AG04449 (cell line): ENCODE data around the gene CASP8AP2.
"Not testable (repeated sequence)": the region's sequence is repeated elsewhere in the genome, so short reads cannot be mapped to it uniquely, and the experiment has no call there.

Experiments used
- CTCF ChIA-PET: fragments of 350-600 bp; formaldehyde crosslinking; extraction: SDS; loops from one replicate; lab custom pipeline; 2021; ENCODE audit warnings: antibody characterized with exemption; lab: Yijun Ruan, JAX
- POLR2A ChIA-PET: fragments of 400-600, 350-600 bp; formaldehyde crosslinking; extraction: SDS; loops from one replicate; lab custom pipeline; 2020; ENCODE audit warnings: antibody characterized with exemption, inconsistent platforms; lab: Yijun Ruan, JAX
- DNase-seq: peaks from one replicate; pipeline ENCODE4 v3.0.0-alpha.2; 2010; ENCODE audit warnings: low read depth, low spot score
- H3K4me3 ChIP-seq: 2 replicates; pipeline ENCODE4 v1.5.1; 2011; ENCODE audit warnings: low read depth, mild to moderate bottlenecking, control low read depth, low read length
- CTCF ChIP-seq: IDR thresholded peaks from one replicate; pipeline ENCODE4 v1.5.1; 2011; ENCODE audit warnings: mild to moderate bottlenecking, moderate library complexity, low read length, control low read depth, inconsistent platforms; ENCODE audit not compliant: insufficient read depth; ENCODE audit errors: missing control alignments

Gene CASP8AP2

GRCh38 chr6:89894169-89894568 lies 64.5 kb downstream of the CASP8AP2 start, which contains the start of gene GJA10:
TSS of gene GJA10 (plus strand) at chr6:89894469. CDS start at chr6:89894469, 0 bp downstream.
- DNase-seq: no peak
- TF ChIP-seq CTCF: no peak
- ChIA-PET POLR2A (no interaction called here), CTCF (no interaction called here)
- no peak within 1 kb of the TSS for H3K4me3 ChIP-seq

GRCh38 chr6:89895276-89895874 lies 65.7 kb downstream of the CASP8AP2 start:
- TF ChIP-seq CTCF: no peak
- H3K4me3 ChIP-seq: no peak overlapping the region
- DNase-seq: peak; percentile 1
- CTCF ChIA-PET: no interaction called here
- POLR2A ChIA-PET: no interaction called here

DNA sequence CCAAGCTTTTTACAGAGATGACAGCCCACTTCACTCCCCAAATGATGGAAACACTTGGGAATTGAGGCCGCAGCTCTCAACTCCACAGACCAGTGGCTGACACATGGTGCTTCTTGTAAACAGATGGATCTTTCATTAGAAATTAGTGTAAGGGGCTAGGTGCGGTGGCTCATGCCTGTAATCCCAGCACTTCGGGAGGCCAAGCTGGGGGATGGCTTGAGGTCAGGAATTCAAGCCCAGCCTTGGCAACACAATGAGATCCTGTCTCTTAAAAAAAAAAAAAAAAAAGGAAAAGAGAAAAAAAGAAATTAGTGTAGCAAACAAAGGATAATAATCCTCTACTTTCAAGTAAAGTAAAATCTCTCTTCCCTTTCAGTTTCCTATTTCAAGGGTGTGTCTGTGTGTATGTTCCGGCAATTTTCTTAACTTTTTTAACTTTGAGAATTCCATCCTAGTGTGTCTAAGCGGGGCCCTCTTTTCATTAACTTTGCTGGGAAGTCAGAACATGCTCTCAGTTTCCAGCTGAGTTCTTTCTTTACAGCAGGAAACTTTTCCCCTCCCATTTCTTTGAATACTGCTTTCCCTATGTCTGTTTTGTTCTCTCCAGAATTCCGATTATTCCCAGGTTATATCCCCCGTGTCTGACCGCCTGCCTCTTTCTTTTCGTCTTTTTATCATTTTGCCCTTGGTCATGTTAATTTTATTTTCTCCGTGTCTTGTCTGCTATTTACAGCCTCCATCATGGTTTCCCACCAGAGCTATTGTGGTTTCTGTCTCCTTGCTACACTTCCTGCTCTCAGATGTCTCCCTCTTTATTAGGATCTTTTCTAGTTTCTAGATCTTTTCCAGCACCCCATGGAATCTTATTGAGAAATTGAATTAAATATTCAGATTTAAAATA lies 80.6 kb downstream of the CASP8AP2 start:
- H3K4me3 ChIP-seq, DNase-seq, POLR2A ChIA-PET, CTCF ChIA-PET: not testable (repeated sequence)

DNA sequence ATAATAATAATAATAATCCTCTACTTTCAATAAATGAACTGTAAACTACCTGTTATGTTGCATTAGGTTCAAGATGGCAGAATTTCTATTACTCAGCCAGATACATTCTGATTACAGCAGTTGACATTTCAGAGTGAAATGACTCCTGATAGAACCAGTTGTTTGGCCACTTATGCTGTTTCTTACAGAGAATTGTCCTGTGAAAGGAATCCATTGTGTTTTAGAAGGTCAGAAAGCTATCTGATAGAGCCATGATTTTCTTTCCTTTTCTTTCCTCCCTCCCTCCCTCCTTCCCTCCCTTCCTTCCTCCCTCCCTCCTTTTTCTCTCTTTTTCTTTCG lies 81.2 kb downstream of the CASP8AP2 start:
- no peak for DNase-seq
- no peak for TF ChIP-seq CTCF
- no peak overlapping the region for H3K4me3 ChIP-seq
- ChIA-PET CTCF (no interaction called here), POLR2A (no interaction called here)

GRCh38 chr6:89916136-89916920 lies 86.6 kb downstream of the CASP8AP2 start:
- ChIA-PET POLR2A (no interaction called here), CTCF (no interaction called here)
- DNase-seq: no peak
- H3K4me3 ChIP-seq: no peak overlapping the region
- TF ChIP-seq CTCF: no peak

GRCh38 chr6:89917216-89917615 lies 87.5 kb downstream of the CASP8AP2 start:
- TF ChIP-seq CTCF: no peak
- no peak overlapping the region for H3K4me3 ChIP-seq
- no peak for DNase-seq
- ChIA-PET CTCF (no interaction called here), POLR2A (no interaction called here)
